ENCODE measurements around the gene MYH3.
A peak's percentile ranks its signal among the peaks of the same experiment; 100 is the strongest.

The MYH3 gene

DNA sequence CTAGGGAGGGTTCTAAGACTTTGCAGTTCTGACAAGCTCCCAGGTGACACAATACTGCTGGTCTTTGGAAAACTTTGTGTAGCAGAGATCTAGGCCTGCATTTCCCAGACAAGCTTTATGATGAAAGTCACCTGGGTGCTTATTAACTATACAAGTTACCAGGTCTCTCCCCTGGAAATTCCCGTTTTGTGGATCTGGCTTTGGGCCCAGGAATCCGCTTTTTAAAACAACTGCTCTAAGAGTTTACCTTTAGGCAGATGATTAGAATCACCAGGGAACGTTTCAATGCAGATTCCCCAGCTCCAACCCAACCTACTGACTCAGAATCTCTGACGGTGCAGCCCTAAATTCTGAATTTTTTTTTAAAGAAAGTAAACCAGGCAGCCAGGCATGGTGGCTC lies 36.3 kb downstream of the MYH3 start:
- Histone ChIP-seq H3K27me3 (ENCODE audit: insufficient read depth, low read length) (no peaks in the 10 kb centered on the region), H3K4me1 (ENCODE audit: insufficient read depth, low read length, severe bottlenecking) (no peaks in the 10 kb centered on the region), H3K9ac (ENCODE audit: low read length) (no peak overlapping the region), H2AFZ (ENCODE audit: low read length) (no peak overlapping the region), H3K9me2 (ENCODE audit: low read depth, low read length) (no peaks in the 10 kb centered on the region), H3K4me3 (ENCODE audit: low read depth, low read length, poor library complexity, severe bottlenecking) (no peak overlapping the region), H3F3A (ENCODE audit: insufficient read depth, low read length) (no peaks in the 10 kb centered on the region), H3K9me3 (ENCODE audit: low read length) (no peaks in the 10 kb centered on the region), H3K4me2 (ENCODE audit: low read length) (no peak overlapping the region), H4K20me1 (ENCODE audit: insufficient read depth, low read length) (no peaks in the 10 kb centered on the region), H3K27ac (ENCODE audit: low read depth, low read length, poor library complexity, severe bottlenecking) (no peak overlapping the region), H3K79me2 (ENCODE audit: insufficient read depth, low read length) (no peaks in the 10 kb centered on the region), H3K36me3 (ENCODE audit: insufficient read depth, low read length) (no peaks in the 10 kb centered on the region)
- TF ChIP-seq EZH2 (IDR thresholded peaks at IDR 0.05; ENCODE audit: borderline replicate concordance, low read length), result no peak

DNA sequence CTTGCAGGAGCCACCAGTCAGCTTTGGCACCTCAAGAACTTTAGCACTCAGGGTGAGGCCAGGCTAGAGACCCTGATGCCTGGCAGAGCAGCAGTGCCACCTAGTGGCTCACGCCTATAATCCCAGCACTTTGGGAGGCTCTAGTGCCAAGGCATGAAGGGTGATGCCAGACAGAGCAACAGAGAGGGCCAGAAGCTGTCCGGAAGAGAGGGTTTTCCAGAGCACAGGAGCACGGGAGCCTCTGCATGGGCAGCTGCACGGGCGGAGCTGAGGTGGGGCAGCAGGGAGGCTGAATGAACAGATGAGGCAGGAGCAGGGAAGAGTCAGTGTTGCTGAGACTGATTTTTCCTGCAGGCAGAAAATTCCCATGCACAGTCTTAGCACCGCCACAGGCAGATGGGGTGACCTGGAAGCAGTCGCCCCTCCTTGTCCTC lies 38.9 kb downstream of the MYH3 start:
- no peak overlapping the region for H2AFZ ChIP-seq (ENCODE audit: low read length)
- H3K4me2 ChIP-seq (ENCODE audit: low read length), result no peak overlapping the region
- no peak overlapping the region for H3K9ac ChIP-seq (ENCODE audit: low read length)
- H3F3A ChIP-seq (ENCODE audit: insufficient read depth, low read length), result no peaks in the 10 kb centered on the region
- H3K4me1 ChIP-seq (ENCODE audit: insufficient read depth, low read length, severe bottlenecking), result no peaks in the 10 kb centered on the region
- no peak overlapping the region for H3K4me3 ChIP-seq (ENCODE audit: low read depth, low read length, poor library complexity, severe bottlenecking)
- no peaks in the 10 kb centered on the region for H3K36me3 ChIP-seq (ENCODE audit: insufficient read depth, low read length)
- H3K9me2 ChIP-seq (ENCODE audit: low read depth, low read length), result no peaks in the 10 kb centered on the region
- TF ChIP-seq, protein P1, sequence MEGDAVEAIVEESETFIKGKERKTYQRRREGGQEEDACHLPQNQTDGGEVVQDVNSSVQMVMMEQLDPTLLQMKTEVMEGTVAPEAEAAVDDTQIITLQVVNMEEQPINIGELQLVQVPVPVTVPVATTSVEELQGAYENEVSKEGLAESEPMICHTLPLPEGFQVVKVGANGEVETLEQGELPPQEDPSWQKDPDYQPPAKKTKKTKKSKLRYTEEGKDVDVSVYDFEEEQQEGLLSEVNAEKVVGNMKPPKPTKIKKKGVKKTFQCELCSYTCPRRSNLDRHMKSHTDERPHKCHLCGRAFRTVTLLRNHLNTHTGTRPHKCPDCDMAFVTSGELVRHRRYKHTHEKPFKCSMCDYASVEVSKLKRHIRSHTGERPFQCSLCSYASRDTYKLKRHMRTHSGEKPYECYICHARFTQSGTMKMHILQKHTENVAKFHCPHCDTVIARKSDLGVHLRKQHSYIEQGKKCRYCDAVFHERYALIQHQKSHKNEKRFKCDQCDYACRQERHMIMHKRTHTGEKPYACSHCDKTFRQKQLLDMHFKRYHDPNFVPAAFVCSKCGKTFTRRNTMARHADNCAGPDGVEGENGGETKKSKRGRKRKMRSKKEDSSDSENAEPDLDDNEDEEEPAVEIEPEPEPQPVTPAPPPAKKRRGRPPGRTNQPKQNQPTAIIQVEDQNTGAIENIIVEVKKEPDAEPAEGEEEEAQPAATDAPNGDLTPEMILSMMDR (IDR thresholded peaks at IDR 0.05; ENCODE audit: low read length), result peak; percentile 85
- no peak for TF ChIP-seq EZH2 (IDR thresholded peaks at IDR 0.05; ENCODE audit: borderline replicate concordance, low read length)
- H3K9me3 ChIP-seq (ENCODE audit: low read length), result no peaks in the 10 kb centered on the region
- no peaks in the 10 kb centered on the region for H3K27me3 ChIP-seq (ENCODE audit: insufficient read depth, low read length)
- no peak overlapping the region for H3K27ac ChIP-seq (ENCODE audit: low read depth, low read length, poor library complexity, severe bottlenecking)
- no peaks in the 10 kb centered on the region for H4K20me1 ChIP-seq (ENCODE audit: insufficient read depth, low read length)
- no peaks in the 10 kb centered on the region for H3K79me2 ChIP-seq (ENCODE audit: insufficient read depth, low read length)

DNA sequence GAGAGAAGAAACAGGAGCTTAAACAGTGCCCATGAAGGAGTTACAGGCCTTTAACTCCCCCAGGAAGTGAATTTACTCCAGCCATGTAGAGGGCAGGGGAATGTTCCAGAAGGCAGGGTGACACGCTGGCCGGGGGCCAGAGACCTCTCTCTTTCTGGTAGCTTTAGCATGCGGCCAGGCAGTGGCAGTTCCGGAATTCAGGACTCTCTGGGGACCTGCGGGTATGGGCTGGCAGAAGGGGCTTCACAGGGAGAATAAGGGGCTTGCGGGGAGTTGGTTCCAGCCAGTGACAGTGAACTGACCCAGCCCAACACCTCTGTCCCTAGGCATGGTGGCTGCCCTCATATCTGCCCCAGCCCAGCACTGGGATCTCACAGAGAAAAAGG lies 40.0 kb downstream of the MYH3 start:
- Histone ChIP-seq H3K79me2 (ENCODE audit: insufficient read depth, low read length) (no peaks in the 10 kb centered on the region), H2AFZ (ENCODE audit: low read length) (no peak overlapping the region), H3K9me2 (ENCODE audit: low read depth, low read length) (no peaks in the 10 kb centered on the region), H4K20me1 (ENCODE audit: insufficient read depth, low read length) (no peaks in the 10 kb centered on the region), H3F3A (ENCODE audit: insufficient read depth, low read length) (no peaks in the 10 kb centered on the region), H3K9ac (ENCODE audit: low read length) (no peak overlapping the region), H3K4me3 (ENCODE audit: low read depth, low read length, poor library complexity, severe bottlenecking) (no peak overlapping the region), H3K36me3 (ENCODE audit: insufficient read depth, low read length) (no peaks in the 10 kb centered on the region), H3K4me2 (ENCODE audit: low read length) (no peak overlapping the region), H3K4me1 (ENCODE audit: insufficient read depth, low read length, severe bottlenecking) (no peaks in the 10 kb centered on the region), H3K27me3 (ENCODE audit: insufficient read depth, low read length) (no peaks in the 10 kb centered on the region), H3K9me3 (ENCODE audit: low read length) (no peaks in the 10 kb centered on the region), H3K27ac (ENCODE audit: low read depth, low read length, poor library complexity, severe bottlenecking) (no peak overlapping the region)
- TF ChIP-seq EZH2 (IDR thresholded peaks at IDR 0.05; ENCODE audit: borderline replicate concordance, low read length), result no peak
- TF ChIP-seq, protein P1 (IDR thresholded peaks at IDR 0.05; ENCODE audit: low read length), result no peak

- H3K9me3 ChIP-seq (ENCODE audit: low read length), result no peaks in the 10 kb centered on the region
- H3K4me3 ChIP-seq (ENCODE audit: low read depth, low read length, poor library complexity, severe bottlenecking), result no peak overlapping the region
- no peaks in the 10 kb centered on the region for H3F3A ChIP-seq (ENCODE audit: insufficient read depth, low read length)
- H4K20me1 ChIP-seq (ENCODE audit: insufficient read depth, low read length), result no peaks in the 10 kb centered on the region
- H2AFZ ChIP-seq (ENCODE audit: low read length), result no peak overlapping the region
- H3K27me3 ChIP-seq (ENCODE audit: insufficient read depth, low read length), result no peaks in the 10 kb centered on the region
- H3K4me1 ChIP-seq (ENCODE audit: insufficient read depth, low read length, severe bottlenecking), result no peaks in the 10 kb centered on the region
- no peaks in the 10 kb centered on the region for H3K9me2 ChIP-seq (ENCODE audit: low read depth, low read length)
- H3K9ac ChIP-seq (ENCODE audit: low read length), result no peak overlapping the region
- no peak for TF ChIP-seq EZH2 (IDR thresholded peaks at IDR 0.05; ENCODE audit: borderline replicate concordance, low read length)
- TF ChIP-seq, protein P1 (IDR thresholded peaks at IDR 0.05; ENCODE audit: low read length), result peak; percentile 92
- no peaks in the 10 kb centered on the region for H3K79me2 ChIP-seq (ENCODE audit: insufficient read depth, low read length)
- no peaks in the 10 kb centered on the region for H3K36me3 ChIP-seq (ENCODE audit: insufficient read depth, low read length)
- H3K27ac ChIP-seq (ENCODE audit: low read depth, low read length, poor library complexity, severe bottlenecking), result no peak overlapping the region
- no peak overlapping the region for H3K4me2 ChIP-seq (ENCODE audit: low read length)
These were observed 40.5 kb downstream of the MYH3 start for GRCh38 chr17:10616502-10617119.

Measured in OCI-LY1 (cell line).